HG02571 (cell line): ENCODE data around the gene DDX47.
"Not testable (repeated sequence)": the region's sequence is repeated elsewhere in the genome, so short reads cannot be mapped to it uniquely, and the experiment has no call there.

Source experiments
- ATAC-seq: cut with Tn5 transposase; IDR thresholded peaks from one replicate; pipeline ENCODE4 v1.9.1; 2021; ENCODE audit warnings: mild to moderate bottlenecking, moderate library complexity; ENCODE audit not compliant: unreplicated experiment

Gene DDX47

DNA sequence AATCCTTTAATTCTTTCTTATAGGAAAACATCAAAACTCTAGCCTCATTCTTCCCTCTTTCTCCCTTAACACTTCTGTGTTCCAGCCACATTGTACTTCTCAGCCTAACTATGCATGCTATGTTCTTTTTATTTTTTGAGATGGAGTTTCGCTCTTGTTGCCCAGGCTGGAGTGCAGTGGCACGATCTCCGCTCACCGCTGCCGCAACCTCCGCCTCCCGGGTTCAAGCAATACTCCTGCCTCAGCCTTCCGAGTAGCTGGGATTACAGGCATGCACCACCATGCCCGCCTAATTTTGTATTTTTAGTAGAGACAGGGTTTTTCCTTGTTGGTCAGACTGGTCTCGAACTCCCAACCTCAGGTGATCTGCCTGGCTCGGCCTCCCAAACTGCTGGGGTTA, 7.2 kb downstream of the DDX47 start:
- ATAC-seq: not testable (repeated sequence)

- peak; percentile 68 for ATAC-seq
Observed at GRCh38 chr12:12821975-12822374, 8.8 kb downstream of the DDX47 start.

DNA sequence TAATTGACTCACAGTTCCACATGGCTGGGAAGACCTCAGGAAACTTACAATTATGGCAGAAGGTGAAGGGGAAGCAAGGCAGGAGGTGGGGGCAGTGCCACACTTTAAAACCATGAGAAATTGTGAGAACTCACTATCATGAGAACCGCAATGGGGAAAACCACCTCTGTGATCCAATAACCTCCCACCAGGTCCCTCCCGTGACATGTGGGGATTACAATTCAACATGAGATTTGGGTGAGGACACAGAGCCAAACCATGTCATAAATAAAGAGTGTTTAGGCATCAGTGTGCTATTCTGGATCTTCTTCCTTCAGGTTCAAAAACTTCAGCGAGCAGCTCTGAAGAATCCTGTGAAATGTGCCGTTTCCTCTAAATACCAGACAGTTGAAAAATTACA, 9.7 kb downstream of the DDX47 start:
- no peak for ATAC-seq

DNA sequence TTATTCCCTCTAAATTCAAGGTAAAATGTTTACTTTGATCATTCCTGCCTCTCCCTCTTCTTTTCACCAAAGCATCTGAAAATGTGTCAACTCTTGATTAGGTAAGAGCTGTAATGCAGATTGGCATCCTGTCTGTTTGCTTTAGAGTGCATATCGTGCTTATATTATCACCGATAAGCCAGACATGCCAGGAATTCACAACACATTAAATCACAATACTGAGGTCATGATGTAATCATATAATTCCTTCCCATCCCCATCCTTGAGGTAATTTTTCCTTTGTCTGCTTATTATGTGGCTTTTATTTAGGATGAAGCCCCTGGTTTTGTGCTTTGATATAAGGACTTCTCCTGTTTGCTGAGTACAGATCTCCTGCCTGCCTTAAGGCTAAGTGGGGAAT, 10.2 kb downstream of the DDX47 start:
- ATAC-seq: no peak

DNA sequence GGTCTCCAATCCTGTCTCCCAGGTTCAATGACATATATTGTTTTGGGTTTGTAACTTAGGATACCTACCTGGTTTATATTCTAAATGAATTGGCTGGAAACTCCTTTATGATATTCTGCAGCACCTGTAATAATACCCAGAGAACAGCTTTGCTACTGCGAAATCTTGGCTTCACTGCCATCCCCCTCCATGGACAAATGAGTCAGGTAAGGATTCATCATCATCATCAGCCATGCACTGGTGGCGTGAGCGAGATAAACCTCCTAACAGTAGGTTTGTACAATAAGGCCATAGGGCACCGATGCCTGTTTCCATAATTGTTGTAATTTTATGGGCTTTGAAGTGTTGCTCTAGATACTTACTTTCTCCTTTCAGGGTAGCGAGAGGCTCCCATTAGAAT, 10.7 kb downstream of the DDX47 start:
- ATAC-seq: no peak

- no peak for ATAC-seq
Observed at GRCh38 chr12:12835378-12836146, 22.4 kb downstream of the DDX47 start.

GRCh38 chr12:12836571-12836970, 23.4 kb downstream of the DDX47 start:
- ATAC-seq: no peak

DNA sequence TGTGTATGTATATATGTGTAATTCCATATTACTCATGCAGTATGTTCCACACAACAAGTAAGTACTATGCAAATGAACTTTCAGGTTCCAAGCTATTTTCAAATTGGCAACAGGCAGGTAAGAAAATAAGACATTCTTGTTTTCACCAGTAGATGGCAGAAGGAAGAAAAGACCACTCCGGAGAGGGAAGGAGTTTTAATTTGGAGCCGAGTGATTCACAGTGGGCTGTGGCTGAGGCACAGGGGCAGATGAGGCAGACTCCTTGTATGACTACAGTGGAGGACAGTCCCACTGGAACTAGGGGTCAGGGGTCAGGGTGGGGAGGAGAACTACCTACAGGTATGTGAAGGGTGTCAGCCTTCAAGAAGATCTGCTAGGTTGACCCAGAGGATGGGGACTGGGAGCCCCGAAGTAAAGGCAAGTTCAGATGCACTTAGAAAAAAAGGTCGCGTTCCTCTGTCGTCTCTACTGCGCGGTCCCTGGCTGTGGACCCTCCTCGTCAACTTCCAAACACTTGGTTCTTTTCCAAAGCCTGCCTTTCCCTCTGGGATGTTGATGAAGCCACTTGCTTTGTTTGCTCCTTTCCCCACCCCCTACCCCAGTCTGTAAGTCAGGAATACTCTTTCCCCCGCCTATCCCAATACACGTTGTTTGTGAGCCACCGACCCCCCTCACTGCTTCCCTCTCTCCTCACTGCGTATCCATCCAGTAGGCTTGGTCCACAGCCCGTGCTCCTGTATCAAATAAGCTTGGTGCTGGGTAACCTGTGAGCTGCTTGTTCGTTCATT, 24.1 kb downstream of the DDX47 start:
- ATAC-seq: no peak

DNA sequence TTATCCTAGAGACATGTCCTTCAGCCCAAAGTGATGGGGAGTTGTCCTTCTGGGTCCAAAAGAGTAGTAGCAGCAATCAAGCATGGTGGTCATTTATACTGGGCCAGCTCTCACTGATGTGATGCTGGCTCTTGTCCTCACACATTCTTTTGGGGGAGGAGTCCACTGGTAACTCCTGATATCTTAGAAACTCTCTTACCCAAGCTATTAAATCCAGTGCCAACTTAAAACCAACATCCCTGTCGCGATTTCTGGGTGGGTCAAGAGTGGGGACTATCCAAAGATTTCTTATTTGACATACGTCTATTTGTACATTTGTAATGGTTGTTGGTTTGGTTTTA, 24.6 kb downstream of the DDX47 start:
- no peak for ATAC-seq

DNA sequence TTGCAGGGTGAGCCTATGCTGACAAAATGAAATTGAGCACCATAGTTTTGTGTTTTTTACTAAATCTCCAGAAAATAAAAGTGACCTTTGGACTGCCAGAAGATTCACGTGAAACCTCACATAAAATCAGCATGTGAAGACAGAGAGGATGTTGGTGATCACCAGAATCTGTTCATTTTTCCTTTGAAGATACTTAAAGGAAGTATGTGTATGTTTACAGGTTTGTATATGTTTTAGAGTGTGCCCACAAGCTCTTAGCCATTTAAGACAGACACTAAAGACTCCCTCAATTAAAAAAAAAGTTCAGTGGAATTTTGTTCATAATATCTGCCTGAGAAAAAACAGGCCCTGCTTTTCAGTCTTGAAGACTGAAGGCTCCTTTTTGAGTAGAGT, 25.9 kb downstream of the DDX47 start:
- ATAC-seq: no peak

GRCh38 chr12:12839439-12839838, 26.3 kb downstream of the DDX47 start:
- ATAC-seq: not testable (repeated sequence)

DNA sequence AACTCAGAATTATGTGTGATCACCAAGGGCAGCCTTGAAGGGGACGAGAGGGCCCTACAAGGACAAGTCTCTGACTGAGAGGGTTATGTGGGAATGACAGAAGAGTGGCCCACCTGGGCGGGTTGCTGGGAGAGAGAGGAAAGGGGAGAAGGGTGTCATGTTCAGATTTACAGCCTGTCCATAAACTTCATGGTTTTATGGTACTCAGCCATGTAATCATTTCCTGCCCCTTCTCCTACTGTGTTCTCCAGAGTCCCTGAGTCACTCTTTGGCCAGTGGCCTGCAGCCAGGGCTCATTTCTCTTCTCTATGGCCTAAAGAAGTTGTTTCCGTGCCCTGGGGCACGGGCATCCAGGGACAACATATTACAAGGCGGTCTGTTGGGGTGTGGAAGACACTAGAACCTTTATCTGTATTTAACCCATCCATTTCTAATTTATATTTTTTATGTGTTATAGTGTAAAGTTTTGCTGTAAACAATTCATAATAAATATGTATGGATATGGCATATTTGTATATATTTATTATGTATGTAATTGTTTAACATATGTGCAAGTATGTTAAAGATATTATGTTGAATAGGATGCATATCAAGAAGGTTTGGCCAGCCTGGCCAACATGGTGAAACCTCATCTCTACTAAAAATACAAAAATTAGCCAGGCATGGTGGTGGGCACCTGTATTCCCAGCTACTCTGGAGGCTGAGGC, 26.9 kb downstream of the DDX47 start:
- no peak for ATAC-seq

- no peak for ATAC-seq
Observed at GRCh38 chr12:12840580-12840899, 27.4 kb downstream of the DDX47 start.

GRCh38 chr12:12841428-12841827, 28.3 kb downstream of the DDX47 start:
- not testable (repeated sequence) for ATAC-seq

DNA sequence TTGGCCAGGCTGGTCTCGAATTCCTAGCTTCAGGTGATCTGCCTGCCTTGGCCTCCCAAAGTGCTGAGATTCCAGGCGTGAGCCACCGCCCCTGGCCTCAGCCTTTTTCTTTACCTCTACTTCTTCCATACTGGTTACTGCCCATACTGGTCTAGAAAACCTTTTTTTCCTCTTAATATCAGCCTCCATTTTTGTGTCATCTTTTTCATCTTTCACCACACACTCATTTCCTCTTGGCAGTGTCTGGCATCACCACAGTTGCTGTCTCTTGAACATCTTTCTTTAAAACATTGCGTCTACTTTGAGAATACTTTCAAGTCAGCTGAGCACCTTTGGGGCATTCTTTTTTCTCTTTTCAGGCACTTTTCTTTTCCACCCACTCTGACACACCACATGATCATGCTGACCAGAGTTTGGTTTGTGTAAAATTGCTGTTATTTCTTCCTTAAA, 32.7 kb downstream of the DDX47 start:
- no peak for ATAC-seq

- ATAC-seq: not testable (repeated sequence)
Observed at GRCh38 chr12:12846780-12847179, 33.6 kb downstream of the DDX47 start.

DNA sequence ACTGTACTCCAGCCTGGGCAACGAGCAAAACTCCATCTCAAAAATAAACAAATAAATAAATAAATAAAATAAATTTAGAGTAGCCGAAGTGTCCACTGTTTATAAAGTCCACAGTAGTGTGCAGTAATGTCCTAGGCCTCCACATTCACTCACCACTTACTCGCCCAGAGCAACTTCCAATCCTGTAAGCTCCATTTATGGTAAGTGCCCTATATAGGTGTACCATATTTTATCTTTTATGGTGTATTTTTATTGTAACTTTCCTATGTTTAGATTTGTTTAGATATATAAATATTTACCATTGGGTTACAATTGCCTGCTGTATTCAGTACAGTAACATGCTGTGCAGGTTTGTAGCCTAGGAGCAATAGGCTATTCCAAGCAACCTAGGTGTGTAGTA, 40.3 kb downstream of the DDX47 start:
- no peak for ATAC-seq

DNA sequence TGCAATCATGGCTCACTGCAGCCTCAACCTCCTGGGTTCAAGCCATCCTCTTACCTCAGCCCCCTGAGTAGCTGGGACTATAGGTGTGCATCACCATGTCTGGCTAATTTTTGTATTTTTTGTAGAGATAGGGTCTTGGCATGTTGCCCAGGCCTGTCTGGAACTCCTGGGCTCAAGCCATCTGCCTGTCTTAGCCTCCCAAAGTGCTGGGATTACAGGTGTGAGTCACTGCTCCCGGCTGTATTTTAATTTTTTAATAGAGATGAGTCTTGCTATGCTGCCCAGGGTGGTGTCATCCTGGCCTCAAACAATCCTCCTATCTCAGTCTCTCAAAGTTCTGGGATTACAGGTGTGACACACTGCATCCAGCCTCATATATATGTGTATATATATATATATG, 46.5 kb downstream of the DDX47 start:
- ATAC-seq: no peak

GRCh38 chr12:12864243-12864642, 51.1 kb downstream of the DDX47 start:
- no peak for ATAC-seq

GRCh38 chr12:12868477-12869235, 55.5 kb downstream of the DDX47 start:
- ATAC-seq: no peak

GRCh38 chr12:12870465-12870864, 57.3 kb downstream of the DDX47 start:
- no peak for ATAC-seq
